ENCODE measurements around the gene ITGB4. TPM values are rescaled to one million over a fixed set of nuclear protein-coding genes. Genes with fewer than 3 reads are reported as not detected.

ITGB4 gene
- total RNA-seq, 4 donors from 2014 or later: 3.6 to 20.2 (median 6.3) TPM

DNA sequence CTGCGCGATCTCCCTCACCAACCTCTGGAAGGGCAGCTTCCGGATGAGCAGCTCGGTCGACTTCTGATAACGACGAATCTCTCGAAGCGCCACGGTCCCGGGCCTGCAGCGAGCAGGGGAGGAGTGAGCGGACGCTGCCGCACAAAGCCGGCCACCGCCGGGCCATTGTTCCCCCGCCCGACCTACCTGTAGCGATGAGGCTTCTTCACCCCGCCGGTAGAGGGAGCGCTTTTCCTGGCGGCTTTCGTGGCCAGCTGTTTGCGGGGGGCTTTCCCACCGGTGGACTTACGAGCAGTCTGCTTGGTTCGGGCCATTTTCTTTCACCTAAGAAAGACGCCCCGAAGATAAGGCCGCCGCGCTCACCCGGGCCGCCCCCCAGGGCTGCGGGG, 57.6 kb downstream of the ITGB4 start:
- Histone ChIP-seq H3K27me3 (no peaks in the 10 kb centered on the region), H3K27ac (peak overlapping the region; percentile 91 to 98 (median 98)), H3K4me3 (peak overlapping the region; percentile 83 to 96 (median 88)), H3K4me1 (peaks cover 51 to 53% of the 10 kb centered on the region in 2 donors), H3K36me3 (peaks cover 0 to 35% of the 10 kb centered on the region in 2 donors), H3K9me3 (no peaks in the 10 kb centered on the region)
- ATAC-seq (peak; percentile 9 to 27), DNase-seq (peak; percentile 44 to 71)
- in situ Hi-C loops (cut with MboI; ENCODE audit: low sequenced_read_pairs in 4 of 4) (loop anchor here in 1 of 4 donors (5.0 kb wide), 1 partner anchor 78 kb away; the partner anchor contains the start of gene WBP2), intact Hi-C loops (cut with DNase I; ENCODE audit: low total_unique reads) (loop anchor here (1.0 kb wide), 2 partner anchors 76 to 98 kb away; partner anchors contain the start of gene WBP2)
- TF ChIP-seq, protein P1, sequence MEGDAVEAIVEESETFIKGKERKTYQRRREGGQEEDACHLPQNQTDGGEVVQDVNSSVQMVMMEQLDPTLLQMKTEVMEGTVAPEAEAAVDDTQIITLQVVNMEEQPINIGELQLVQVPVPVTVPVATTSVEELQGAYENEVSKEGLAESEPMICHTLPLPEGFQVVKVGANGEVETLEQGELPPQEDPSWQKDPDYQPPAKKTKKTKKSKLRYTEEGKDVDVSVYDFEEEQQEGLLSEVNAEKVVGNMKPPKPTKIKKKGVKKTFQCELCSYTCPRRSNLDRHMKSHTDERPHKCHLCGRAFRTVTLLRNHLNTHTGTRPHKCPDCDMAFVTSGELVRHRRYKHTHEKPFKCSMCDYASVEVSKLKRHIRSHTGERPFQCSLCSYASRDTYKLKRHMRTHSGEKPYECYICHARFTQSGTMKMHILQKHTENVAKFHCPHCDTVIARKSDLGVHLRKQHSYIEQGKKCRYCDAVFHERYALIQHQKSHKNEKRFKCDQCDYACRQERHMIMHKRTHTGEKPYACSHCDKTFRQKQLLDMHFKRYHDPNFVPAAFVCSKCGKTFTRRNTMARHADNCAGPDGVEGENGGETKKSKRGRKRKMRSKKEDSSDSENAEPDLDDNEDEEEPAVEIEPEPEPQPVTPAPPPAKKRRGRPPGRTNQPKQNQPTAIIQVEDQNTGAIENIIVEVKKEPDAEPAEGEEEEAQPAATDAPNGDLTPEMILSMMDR (IDR thresholded peaks at IDR 0.05 in 4 of 5, conservative IDR thresholded peaks at IDR 0.05 in 1 of 5): peak; percentile 68 to 93 (median 75)
- TF ChIP-seq POLR2A (IDR thresholded peaks at IDR 0.05): no peak

- intact Hi-C loops (cut with DNase I; ENCODE audit: low total_unique reads): loop anchor here (1.0 kb wide), 2 partner anchors 76 to 98 kb away; partner anchors contain the start of gene WBP2
- TF ChIP-seq POLR2A (IDR thresholded peaks at IDR 0.05): peak; percentile 100
- TF ChIP-seq, protein P1 (IDR thresholded peaks at IDR 0.05 in 4 of 5, conservative IDR thresholded peaks at IDR 0.05 in 1 of 5): no peak
These were observed 58.2 kb downstream of the ITGB4 start for GRCh38 chr17:75779250-75779986.

GRCh38 chr17:75779987-75780889, 59.0 kb downstream of the ITGB4 start:
- H3K4me1 ChIP-seq: peaks cover 46 to 47% of the 10 kb centered on the region in 2 donors

More at GRCh38 chr17:75779250-75779986, 58.2 kb downstream of the ITGB4 start:
- H3K27me3 ChIP-seq: no peaks in the 10 kb centered on the region
- ATAC-seq (peak; percentile 75 to 80), DNase-seq (peak; percentile 98 to 99)
- in situ Hi-C loops (cut with MboI; ENCODE audit: low sequenced_read_pairs in 4 of 4): loop anchor here in 1 of 4 donors (5.0 kb wide), 1 partner anchor 78 kb away; the partner anchor contains the start of gene WBP2
- peaks cover 0 to 35% of the 10 kb centered on the region in 2 donors for H3K36me3 ChIP-seq
- peak overlapping the region; percentile 91 to 98 (median 98) for H3K27ac ChIP-seq
- H3K4me1 ChIP-seq: peaks cover 54 to 55% of the 10 kb centered on the region in 2 donors
- H3K9me3 ChIP-seq: no peaks in the 10 kb centered on the region
- peak overlapping the region; percentile 83 to 96 (median 88) for H3K4me3 ChIP-seq

More at GRCh38 chr17:75779987-75780889, 59.0 kb downstream of the ITGB4 start:
- Histone ChIP-seq H3K27me3 (no peaks in the 10 kb centered on the region), H3K27ac (peak overlapping the region; percentile 48 to 91 (median 74)), H3K36me3 (peaks cover 0 to 27% of the 10 kb centered on the region in 2 donors), H3K4me3 (peak overlapping the region in 3 of 4 donors; percentile 6 to 89 (median 22)), H3K9me3 (no peaks in the 10 kb centered on the region)
- no peak for DNase-seq
- intact Hi-C loops (cut with DNase I; ENCODE audit: low total_unique reads): loop anchor here (1.0 to 10.0 kb wide), 6 partner anchors 75 to 945 kb away; partner anchors contain the start of genes ACOX1, JMJD6, METTL23 and TEN1
- TF ChIP-seq, protein P1 (IDR thresholded peaks at IDR 0.05 in 4 of 5, conservative IDR thresholded peaks at IDR 0.05 in 1 of 5): no peak
- ATAC-seq: no peak
- in situ Hi-C loops (cut with MboI; ENCODE audit: low sequenced_read_pairs in 4 of 4): loop anchor here in 1 of 4 donors (5.0 kb wide), 1 partner anchor 77 kb away; the partner anchor contains the start of gene WBP2

All from gastrocnemius medialis (tissue), 4 donors.